Right forelimb (tissue), 1 donor: ENCODE results near the gene ABLIM1.
"Not testable (repeated sequence)": the region's sequence is repeated elsewhere in the genome, so short reads cannot be mapped to it uniquely, and the experiment has no call there.

Source experiments
- DNase-seq: peaks from one replicate; pipeline ENCODE4 v3.0.0-alpha.2; 2018

The ABLIM1 gene

GRCh38 chr10:114658175-114658574 is at the start of gene ABLIM1:
Gene ABLIM1 (minus strand): TSS chr10:114658275. CDS start chr10:114658200, 75 bp downstream.
- DNase-seq: no peak

- no peak for DNase-seq
Observed at GRCh38 chr10:114706458-114707055, 48.5 kb upstream of the ABLIM1 start.

- DNase-seq: no peak
Observed at GRCh38 chr10:114704679-114705078, 46.6 kb upstream of the ABLIM1 start.

- no peak for DNase-seq
Observed at GRCh38 chr10:114703377-114704107, 45.5 kb upstream of the ABLIM1 start.

GRCh38 chr10:114698271-114699061 is 40.4 kb upstream of the ABLIM1 start:
- DNase-seq: no peak

GRCh38 chr10:114697061-114697598 is 39.1 kb upstream of the ABLIM1 start:
- DNase-seq: no peak

- DNase-seq: not testable (repeated sequence)
Observed at GRCh38 chr10:114696301-114696700, 38.2 kb upstream of the ABLIM1 start.

- no peak for DNase-seq
Observed at GRCh38 chr10:114694752-114695151, 36.7 kb upstream of the ABLIM1 start.

GRCh38 chr10:114694062-114694461 is 36.0 kb upstream of the ABLIM1 start:
- no peak for DNase-seq

GRCh38 chr10:114691442-114691941 is 33.4 kb upstream of the ABLIM1 start:
- no peak for DNase-seq

- no peak for DNase-seq
Observed at GRCh38 chr10:114688786-114689185, 30.7 kb upstream of the ABLIM1 start.

- DNase-seq: no peak
Observed at GRCh38 chr10:114687459-114687858, 29.4 kb upstream of the ABLIM1 start.

GRCh38 chr10:114686013-114686412 is 27.9 kb upstream of the ABLIM1 start:
- DNase-seq: no peak

GRCh38 chr10:114685456-114685855 is 27.4 kb upstream of the ABLIM1 start:
- DNase-seq: no peak

- no peak for DNase-seq
Observed at GRCh38 chr10:114684822-114685209, 26.7 kb upstream of the ABLIM1 start.

- DNase-seq: peak; percentile 65
Observed at GRCh38 chr10:114684084-114684821, 26.2 kb upstream of the ABLIM1 start.

- DNase-seq: no peak
Observed at GRCh38 chr10:114683593-114683992, 25.5 kb upstream of the ABLIM1 start.

- DNase-seq: no peak
Observed at GRCh38 chr10:114683162-114683561, 25.1 kb upstream of the ABLIM1 start.

- DNase-seq: no peak
Observed at GRCh38 chr10:114682532-114682931, 24.5 kb upstream of the ABLIM1 start.

- no peak for DNase-seq
Observed at GRCh38 chr10:114682121-114682520, 24.0 kb upstream of the ABLIM1 start.

GRCh38 chr10:114681542-114681941 is 23.5 kb upstream of the ABLIM1 start:
- DNase-seq: no peak

- DNase-seq: no peak
Observed at GRCh38 chr10:114680543-114681117, 22.6 kb upstream of the ABLIM1 start.
